Esophagus squamous epithelium (tissue), 4 donors: ENCODE measurements around the gene PTPRM.

Source experiments
- CTCF ChIP-seq, 6 experiments: fragments of 450-650 bp in 4 of 6; fragments of 200-600 bp in 2 of 6; sonication (generic) in 2 of 6; IDR thresholded peaks; one replicate each; pipeline ENCODE4 v1.5.1; 2016 to 2019; ENCODE audit warnings: antibody characterized with exemption in 6 of 6, mild to moderate bottlenecking in 4 of 6, moderate library complexity in 4 of 6
- POLR2A ChIP-seq, 4 donors: fragments of 450-650 bp; IDR thresholded peaks; one replicate each; pipeline ENCODE4 v1.6.1; 2017; ENCODE audit warnings: antibody characterized with exemption in 4 of 4, mild to moderate bottlenecking in 4 of 4, moderate library complexity in 3 of 4

GRCh38 chr18:7886436-7886835 lies 319.3 kb downstream of the PTPRM start:
- TF ChIP-seq CTCF (IDR thresholded peaks at IDR 0.05) (no peak), POLR2A (IDR thresholded peaks at IDR 0.05) (no peak)
